Naive thymus-derived CD4-positive, alpha-beta T cell (primary cell): ENCODE data around the gene CADM2. TPM values are rescaled to one million over a fixed set of nuclear protein-coding genes. Genes with fewer than 3 reads are reported as not detected.

ENCODE experiments used
- ATAC-seq: fragments of 150-1000 bp; cut with Tn5 transposase; 2 replicates; pipeline ENCODE4 v1.10.0; 2021; ENCODE audit warnings: mild to moderate bottlenecking, moderate library complexity
- CTCF ChIA-PET: fragments of 350-600 bp; sonication (Branson Sonifier 250); formaldehyde crosslinking; loops from one replicate; lab custom pipeline; 2021; ENCODE audit warnings: antibody characterized with exemption; lab: Charles Lee
- POLR2A ChIA-PET: fragments of 350-600 bp; sonication (Branson Sonifier 250); formaldehyde crosslinking; loops from one replicate; lab custom pipeline; 2021; ENCODE audit warnings: antibody characterized with exemption, inconsistent platforms; lab: Charles Lee
- DNase-seq, 9 donors: peaks; one replicate each; pipeline versions ENCODE4 v3.0.0 to v3.0.0-alpha.2; 2020 to 2022; ENCODE audit warnings: mixed read lengths in 1 of 9
- H3K27ac ChIP-seq: one replicate; pipeline ENCODE4 v1.7.0; 2013; ENCODE audit warnings: mild to moderate bottlenecking, low read depth, low read length, moderate library complexity
- H3K27me3 ChIP-seq, 2 donors: one replicate each; pipeline ENCODE4 v1.7.0; 2013; ENCODE audit warnings: low read length in 2 of 2, mild to moderate bottlenecking in 2 of 2, moderate library complexity in 2 of 2; ENCODE audit not compliant: control insufficient read depth in 2 of 2, insufficient read depth in 2 of 2
- H3K36me3 ChIP-seq, 3 experiments: 1 replicate in 2 of 3; 2 replicates in 1 of 3; pipeline ENCODE4 v1.7.0; 2013; ENCODE audit warnings: low read length in 3 of 3, mild to moderate bottlenecking in 3 of 3, moderate library complexity in 1 of 3; ENCODE audit not compliant: insufficient read depth in 3 of 3, control insufficient read depth in 2 of 3
- H3K4me1 ChIP-seq, 2 donors: one replicate each; pipeline ENCODE4 v1.7.0; 2013; ENCODE audit warnings: low read length in 2 of 2, mild to moderate bottlenecking in 2 of 2, moderate library complexity in 1 of 2; ENCODE audit not compliant: control insufficient read depth in 2 of 2, insufficient read depth in 2 of 2
- H3K4me3 ChIP-seq: 2 replicates; pipeline ENCODE4 v1.7.0; 2013; ENCODE audit warnings: mild to moderate bottlenecking, low read length
- H3K9me3 ChIP-seq, 3 experiments: 1 replicate in 2 of 3; 2 replicates in 1 of 3; pipeline ENCODE4 v1.7.0; 2013; ENCODE audit warnings: low read length in 3 of 3; ENCODE audit not compliant: control insufficient read depth in 2 of 3
- H3K27ac Mint-ChIP-seq, 9 donors: one replicate each; pipeline ENCODE4 v1.8.0; 2020 to 2022; ENCODE audit warnings: mixed read lengths in 9 of 9, mild to moderate bottlenecking in 8 of 9, moderate library complexity in 5 of 9, inconsistent platforms in 2 of 9
- H3K27me3 Mint-ChIP-seq, 5 donors: one replicate each; pipeline ENCODE4 v1.8.0; 2021 to 2022; ENCODE audit warnings: mixed read lengths in 5 of 5, mild to moderate bottlenecking in 1 of 5
- H3K36me3 Mint-ChIP-seq, 5 donors: one replicate each; pipeline ENCODE4 v1.8.0; 2020 to 2022; ENCODE audit warnings: mixed read lengths in 5 of 5, mild to moderate bottlenecking in 3 of 5, inconsistent platforms in 1 of 5
- H3K4me1 Mint-ChIP-seq, 7 donors: one replicate each; pipeline ENCODE4 v1.8.0; 2020 to 2022; ENCODE audit warnings: mixed read lengths in 7 of 7, mild to moderate bottlenecking in 3 of 7, inconsistent platforms in 1 of 7
- H3K4me3 Mint-ChIP-seq, 10 donors: one replicate each; pipeline ENCODE4 v1.8.0; 2020 to 2022; ENCODE audit warnings: mild to moderate bottlenecking in 10 of 10, mixed read lengths in 10 of 10, moderate library complexity in 6 of 10, inconsistent platforms in 2 of 10
- H3K9me3 Mint-ChIP-seq, 11 donors: one replicate each; pipeline ENCODE4 v1.8.0; 2020 to 2022; ENCODE audit warnings: mixed read lengths in 11 of 11, mild to moderate bottlenecking in 4 of 11, inconsistent platforms in 1 of 11, moderate library complexity in 1 of 11
- intact Hi-C, 2 donors: fragments of 100-400 bp; cut with micrococcal nuclease; formaldehyde crosslinking; loops; one replicate each; pipeline ENCODE4 v1.15.1; 2023
- polyA plus RNA-seq, 2 donors: library from polyadenylated mRNA; unstranded; fragments of 300-500 nt; fragmentation: Illumina TruSeq; gene quantifications; one replicate each; pipeline ENCODE4 v1.2.3, GENCODE V29; 2021
- total RNA-seq, 6 experiments: library from RNA in 5 of 6; stranded (reverse) in 5 of 6; gene quantifications; 1 replicate in 5 of 6; 2 replicates in 1 of 6; pipeline ENCODE4 v1.2.3 and lab custom pipeline; 2021 to 2026

Gene CADM2
- total and polyA plus RNA-seq, 7 experiments from 2014 or later: 0.40 TPM; not detected in 6

GRCh38 chr3:85605066-85605465 is 646.3 kb downstream of the CADM2 start:
- DNase-seq (no peak), ATAC-seq (no peak)
- H3K27me3 ChIP-seq: no peaks in the 10 kb centered on the region
- Mint-ChIP-seq H3K27ac (no peak overlapping the region), H3K9me3 (peaks cover 0 to 15% (median 0%) of the 10 kb centered on the region in 11 donors), H3K27me3 (no peaks in the 10 kb centered on the region), H3K4me1 (no peaks in the 10 kb centered on the region), H3K36me3 (no peaks in the 10 kb centered on the region), H3K4me3 (no peak overlapping the region)
- H3K27ac ChIP-seq: no peak overlapping the region
- ChIA-PET CTCF (no interaction called here), POLR2A (no interaction called here)
- no peaks in the 10 kb centered on the region for H3K4me1 ChIP-seq
- no peaks in the 10 kb centered on the region for H3K9me3 ChIP-seq
- no peak overlapping the region for H3K4me3 ChIP-seq
- no peaks in the 10 kb centered on the region for H3K36me3 ChIP-seq
- intact Hi-C loops: no loop called here

DNA sequence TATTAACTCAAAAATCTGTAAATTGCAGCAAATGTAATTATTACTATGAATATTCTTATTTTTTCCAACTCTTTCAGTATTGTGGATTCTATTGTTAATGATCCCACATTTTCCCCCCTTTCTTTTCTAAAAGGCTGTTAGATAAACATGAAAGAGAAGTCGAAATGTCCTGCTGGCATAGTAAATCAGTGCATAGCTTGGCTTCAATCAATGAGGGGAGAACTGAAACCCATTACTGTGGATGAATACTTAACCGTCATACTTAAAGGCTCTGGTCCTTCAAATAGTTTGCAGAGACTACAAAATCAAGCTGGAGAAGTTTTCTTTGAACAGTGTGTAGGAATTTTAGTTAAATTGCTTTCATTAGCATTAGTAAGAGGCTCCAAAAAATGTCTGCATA is 667.9 kb downstream of the CADM2 start:
- H3K27ac Mint-ChIP-seq: no peak overlapping the region
- no peak for DNase-seq
- no peak overlapping the region for H3K4me3 ChIP-seq
- no peaks in the 10 kb centered on the region for H3K36me3 ChIP-seq
- ATAC-seq: no peak
- no peak overlapping the region for H3K27ac ChIP-seq
- H3K4me3 Mint-ChIP-seq: no peak overlapping the region
- POLR2A ChIA-PET: no interaction called here
- no peaks in the 10 kb centered on the region for H3K4me1 ChIP-seq
- H3K9me3 ChIP-seq: no peaks in the 10 kb centered on the region
- no peaks in the 10 kb centered on the region for H3K4me1 Mint-ChIP-seq
- CTCF ChIA-PET: no interaction called here
- H3K27me3 ChIP-seq: no peaks in the 10 kb centered on the region
- peaks cover 0 to 27% (median 0%) of the 10 kb centered on the region in 11 donors for H3K9me3 Mint-ChIP-seq
- no peaks in the 10 kb centered on the region for H3K36me3 Mint-ChIP-seq
- intact Hi-C loops: no loop called here
- no peaks in the 10 kb centered on the region for H3K27me3 Mint-ChIP-seq

- Mint-ChIP-seq H3K4me1 (no peaks in the 10 kb centered on the region), H3K36me3 (no peaks in the 10 kb centered on the region), H3K27ac (no peak overlapping the region), H3K27me3 (no peaks in the 10 kb centered on the region), H3K9me3 (peaks cover 0 to 20% (median 0%) of the 10 kb centered on the region in 11 donors), H3K4me3 (no peak overlapping the region)
- Histone ChIP-seq H3K36me3 (no peaks in the 10 kb centered on the region), H3K4me3 (no peak overlapping the region), H3K9me3 (no peaks in the 10 kb centered on the region), H3K27me3 (no peaks in the 10 kb centered on the region), H3K4me1 (no peaks in the 10 kb centered on the region), H3K27ac (no peak overlapping the region)
- DNase-seq (no peak), ATAC-seq (no peak)
- POLR2A ChIA-PET: no interaction called here
- intact Hi-C loops: no loop called here
- CTCF ChIA-PET: no interaction called here
Measured at GRCh38 chr3:85627932-85628331, 669.1 kb downstream of the CADM2 start.

- no peak overlapping the region for H3K4me3 Mint-ChIP-seq
- Histone ChIP-seq H3K9me3 (no peaks in the 10 kb centered on the region), H3K36me3 (no peaks in the 10 kb centered on the region), H3K4me3 (no peak overlapping the region), H3K4me1 (no peaks in the 10 kb centered on the region), H3K27ac (no peak overlapping the region), H3K27me3 (no peaks in the 10 kb centered on the region)
- ChIA-PET CTCF (no interaction called here), POLR2A (no interaction called here)
- no peaks in the 10 kb centered on the region for H3K36me3 Mint-ChIP-seq
- H3K9me3 Mint-ChIP-seq: peaks cover 0 to 20% (median 0%) of the 10 kb centered on the region in 11 donors
- ATAC-seq (no peak), DNase-seq (no peak)
- H3K4me1 Mint-ChIP-seq: no peaks in the 10 kb centered on the region
- H3K27me3 Mint-ChIP-seq: no peaks in the 10 kb centered on the region
- intact Hi-C loops: no loop called here
- no peak overlapping the region for H3K27ac Mint-ChIP-seq
Measured at GRCh38 chr3:85631070-85631469, 672.3 kb downstream of the CADM2 start.

GRCh38 chr3:85632921-85633320 is 674.1 kb downstream of the CADM2 start:
- no peak for ATAC-seq
- H3K4me1 ChIP-seq: no peaks in the 10 kb centered on the region
- intact Hi-C loops: no loop called here
- H3K27me3 Mint-ChIP-seq: no peaks in the 10 kb centered on the region
- ChIA-PET CTCF (no interaction called here), POLR2A (no interaction called here)
- H3K36me3 Mint-ChIP-seq: no peaks in the 10 kb centered on the region
- H3K36me3 ChIP-seq: no peaks in the 10 kb centered on the region
- no peak overlapping the region for H3K4me3 Mint-ChIP-seq
- H3K27ac ChIP-seq: no peak overlapping the region
- H3K27ac Mint-ChIP-seq: no peak overlapping the region
- H3K9me3 ChIP-seq: no peaks in the 10 kb centered on the region
- no peaks in the 10 kb centered on the region for H3K27me3 ChIP-seq
- peaks cover 0 to 12% (median 0%) of the 10 kb centered on the region in 11 donors for H3K9me3 Mint-ChIP-seq
- no peaks in the 10 kb centered on the region for H3K4me1 Mint-ChIP-seq
- no peak for DNase-seq
- no peak overlapping the region for H3K4me3 ChIP-seq

DNA sequence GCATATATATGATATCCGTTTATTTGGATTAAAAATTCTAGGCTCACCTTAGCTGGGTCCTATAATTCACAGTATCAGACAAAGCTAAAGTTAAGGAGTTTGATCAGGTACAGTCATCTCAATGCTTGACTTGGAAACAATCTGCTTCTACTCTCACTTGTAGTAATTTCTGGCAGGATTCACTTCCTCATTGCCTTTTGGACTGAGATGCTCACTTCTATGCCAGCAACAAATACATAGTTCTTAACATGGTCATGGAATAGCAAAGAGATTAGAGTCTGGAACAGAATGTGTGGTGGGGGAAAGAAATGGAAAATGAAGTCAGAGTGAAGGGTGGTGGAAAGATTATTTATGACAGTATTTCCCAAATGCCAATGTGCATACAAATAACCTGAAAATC is 693.6 kb downstream of the CADM2 start:
- H3K36me3 ChIP-seq: no peaks in the 10 kb centered on the region
- Mint-ChIP-seq H3K4me1 (peaks cover 0 to 2% (median 0%) of the 10 kb centered on the region in 7 donors), H3K27ac (no peak overlapping the region), H3K9me3 (peaks cover 2 to 29% (median 6%) of the 10 kb centered on the region in 11 donors), H3K27me3 (no peaks in the 10 kb centered on the region), H3K4me3 (no peak overlapping the region), H3K36me3 (no peaks in the 10 kb centered on the region)
- H3K27me3 ChIP-seq: no peaks in the 10 kb centered on the region
- intact Hi-C loops: no loop called here
- H3K4me3 ChIP-seq: no peak overlapping the region
- DNase-seq (no peak), ATAC-seq (no peak)
- ChIA-PET POLR2A (no interaction called here), CTCF (no interaction called here)
- no peaks in the 10 kb centered on the region for H3K9me3 ChIP-seq
- H3K4me1 ChIP-seq: no peaks in the 10 kb centered on the region
- no peak overlapping the region for H3K27ac ChIP-seq

- H3K36me3 Mint-ChIP-seq: no peaks in the 10 kb centered on the region
- no peak overlapping the region for H3K27ac Mint-ChIP-seq
- intact Hi-C loops: no loop called here
- Histone ChIP-seq H3K4me1 (no peaks in the 10 kb centered on the region), H3K9me3 (no peaks in the 10 kb centered on the region), H3K36me3 (no peaks in the 10 kb centered on the region), H3K27me3 (no peaks in the 10 kb centered on the region), H3K27ac (no peak overlapping the region), H3K4me3 (no peak overlapping the region)
- DNase-seq (no peak), ATAC-seq (no peak)
- H3K4me3 Mint-ChIP-seq: no peak overlapping the region
- ChIA-PET CTCF (no interaction called here), POLR2A (no interaction called here)
- H3K9me3 Mint-ChIP-seq: peaks cover 0 to 12% (median 2%) of the 10 kb centered on the region in 11 donors
- no peaks in the 10 kb centered on the region for H3K4me1 Mint-ChIP-seq
- H3K27me3 Mint-ChIP-seq: no peaks in the 10 kb centered on the region
Measured at GRCh38 chr3:85660451-85660850, 701.7 kb downstream of the CADM2 start.
